Dermis blood vessel endothelial cell (primary cell): ENCODE results near the gene FRMD3. TPM values are rescaled to one million over a fixed set of nuclear protein-coding genes. Genes with fewer than 3 reads are reported as not detected.
"Not testable (repeated sequence)": the region's sequence is repeated elsewhere in the genome, so short reads cannot be mapped to it uniquely, and the experiment has no call there.

Experiments
- DNase-seq: peaks from one replicate; pipeline ENCODE4 v3.0.0; 2010
- total RNA-seq: library from RNA; depleted of rRNA; stranded (reverse); fragments of >200 nt; gene quantifications from 2 replicates; pipeline ENCODE4 v1.2.3, GENCODE V29; 2014

FRMD3 gene
- total RNA-seq, 1 donor from 2014 or later: 6.1 TPM

GRCh38 chr9:83384214-83384613 is 154.0 kb downstream of the FRMD3 start:
- peak; percentile 14 for DNase-seq

- DNase-seq: no peak
Observed at GRCh38 chr9:83383034-83383433, 155.2 kb downstream of the FRMD3 start.

- DNase-seq: no peak
Observed at GRCh38 chr9:83382421-83382820, 155.8 kb downstream of the FRMD3 start.

- DNase-seq: no peak
Observed at GRCh38 chr9:83379045-83379444, 159.2 kb downstream of the FRMD3 start.

- no peak for DNase-seq
Observed at GRCh38 chr9:83372957-83373356, 165.2 kb downstream of the FRMD3 start.

GRCh38 chr9:83367326-83367725 is 170.9 kb downstream of the FRMD3 start:
- no peak for DNase-seq

- DNase-seq: no peak
Observed at GRCh38 chr9:83362341-83362995, 175.7 kb downstream of the FRMD3 start.

GRCh38 chr9:83359039-83359438 is 179.2 kb downstream of the FRMD3 start:
- DNase-seq: no peak

GRCh38 chr9:83358493-83358892 is 179.7 kb downstream of the FRMD3 start:
- not testable (repeated sequence) for DNase-seq

- no peak for DNase-seq
Observed at GRCh38 chr9:83355729-83356151, 182.5 kb downstream of the FRMD3 start.

- DNase-seq: no peak
Observed at GRCh38 chr9:83355024-83355444, 183.2 kb downstream of the FRMD3 start.

- DNase-seq: no peak
Observed at GRCh38 chr9:83349031-83349430, 189.2 kb downstream of the FRMD3 start.

GRCh38 chr9:83346655-83347420 is 191.4 kb downstream of the FRMD3 start:
- DNase-seq: no peak

- no peak for DNase-seq
Observed at GRCh38 chr9:83343366-83343999, 194.7 kb downstream of the FRMD3 start.

GRCh38 chr9:83342731-83343130 is 195.5 kb downstream of the FRMD3 start:
- DNase-seq: no peak

- DNase-seq: no peak
Observed at GRCh38 chr9:83342006-83342405, 196.2 kb downstream of the FRMD3 start.

GRCh38 chr9:83340451-83340850 is 197.8 kb downstream of the FRMD3 start:
- no peak for DNase-seq

- DNase-seq: no peak
Observed at GRCh38 chr9:83339435-83339834, 198.8 kb downstream of the FRMD3 start.

- DNase-seq: no peak
Observed at GRCh38 chr9:83336706-83337105, 201.5 kb downstream of the FRMD3 start.

GRCh38 chr9:83334320-83334719 is 203.9 kb downstream of the FRMD3 start:
- DNase-seq: peak; percentile 86

GRCh38 chr9:83330207-83331196 is 207.7 kb downstream of the FRMD3 start:
- DNase-seq: no peak
